MM.1S (cell line): ENCODE data around the gene TMEM59L.

Experiments used
- DNase-seq: peaks from one replicate; pipeline ENCODE4 v3.0.0-alpha.2; 2015
- H2AFZ ChIP-seq: fragments of 300-600 bp; sonication (generic); 2 replicates; pipeline ENCODE4 v1.6.0; 2016; ENCODE audit warnings: antibody characterized with exemption, low read length
- H3F3A ChIP-seq: fragments of 300-600 bp; sonication (generic); 2 replicates; pipeline ENCODE4 v1.6.1; 2016; ENCODE audit warnings: mild to moderate bottlenecking, antibody characterized with exemption, low read length, moderate library complexity, mixed read lengths; ENCODE audit not compliant: insufficient read depth
- H3K27ac ChIP-seq: fragments of 300-600 bp; sonication (generic); 2 replicates; pipeline ENCODE4 v1.5.1; 2016; ENCODE audit warnings: mild to moderate bottlenecking, low read length
- H3K27me3 ChIP-seq: fragments of 300-600 bp; sonication (generic); replicated peaks from 2 replicates; pipeline ENCODE4 v1.6.0; 2016; ENCODE audit warnings: low read length; ENCODE audit not compliant: insufficient read depth
- H3K36me3 ChIP-seq: fragments of 300-600 bp; sonication (generic); replicated peaks from 2 replicates; pipeline ENCODE4 v1.6.1; 2016; ENCODE audit warnings: mild to moderate bottlenecking, low read length, mixed read lengths; ENCODE audit not compliant: insufficient read depth
- H3K4me1 ChIP-seq: fragments of 300-600 bp; sonication (generic); 2 replicates; pipeline ENCODE4 v1.6.1; 2016; ENCODE audit warnings: low read length, mixed read lengths
- H3K4me2 ChIP-seq: fragments of 300-600 bp; sonication (generic); 2 replicates; pipeline ENCODE4 v1.6.0; 2016; ENCODE audit warnings: low read depth, low read length
- H3K4me3 ChIP-seq: fragments of 300-600 bp; sonication (generic); 2 replicates; pipeline ENCODE4 v1.5.1; 2016; ENCODE audit warnings: low read length, mixed read lengths
- H3K79me2 ChIP-seq: fragments of 300-600 bp; sonication (generic); 2 replicates; pipeline ENCODE4 v1.6.1; 2016; ENCODE audit warnings: mixed run types, low read length, mixed read lengths
- H3K9ac ChIP-seq: fragments of 300-600 bp; sonication (generic); 2 replicates; pipeline ENCODE4 v1.6.1; 2016; ENCODE audit warnings: low read length, mixed read lengths
- H3K9me2 ChIP-seq: fragments of 300-600 bp; sonication (generic); replicated peaks from 2 replicates; pipeline ENCODE4 v1.6.1; 2016; ENCODE audit warnings: mild to moderate bottlenecking, low read length, mixed read lengths; ENCODE audit not compliant: insufficient read depth
- H3K9me3 ChIP-seq: fragments of 300-600 bp; sonication (generic); replicated peaks from 2 replicates; pipeline ENCODE4 v1.6.1; 2016; ENCODE audit warnings: mild to moderate bottlenecking, low read length, mixed read lengths; ENCODE audit not compliant: insufficient read depth
- H4K20me1 ChIP-seq: fragments of 300-600 bp; sonication (generic); 2 replicates; pipeline ENCODE4 v1.6.1; 2016; ENCODE audit warnings: mild to moderate bottlenecking, low read length, moderate library complexity, mixed read lengths; ENCODE audit not compliant: insufficient read depth
- CTCF ChIP-seq: fragments of 300-600 bp; sonication (generic); IDR thresholded peaks from 2 replicates; pipeline ENCODE4 v1.5.1; 2016; ENCODE audit warnings: antibody characterized with exemption, low read length, mixed read lengths
- EZH2 ChIP-seq: fragments of 300-600 bp; sonication (generic); optimal IDR thresholded peaks from 2 replicates; pipeline ENCODE3; 2017; ENCODE audit warnings: low read depth, mild to moderate bottlenecking, antibody characterized with exemption, low read length, mixed read lengths
- EZH2phosphoT487 ChIP-seq: fragments of 300-600 bp; sonication (generic); IDR thresholded peaks from 2 replicates; pipeline ENCODE4 v1.6.1; 2018; ENCODE audit warnings: antibody characterized with exemption, low read length

Gene TMEM59L

GRCh38 chr19:18669524-18669817, 56.8 kb downstream of the TMEM59L start:
- Histone ChIP-seq H3K79me2 (no peaks in the 10 kb centered on the region), H3K4me1 (no peaks in the 10 kb centered on the region), H3K9ac (no peak overlapping the region), H4K20me1 (no peaks in the 10 kb centered on the region), H3K36me3 (no peaks in the 10 kb centered on the region; the same call in 1 of the 2 replicates), H3K27ac (no peak overlapping the region), H2AFZ (no peak overlapping the region), H3K27me3 (no peaks in the 10 kb centered on the region), H3K9me3 (no peaks in the 10 kb centered on the region), H3K9me2 (no peaks in the 10 kb centered on the region), H3K4me2 (no peak overlapping the region), H3K4me3 (no peak overlapping the region), H3F3A (no peaks in the 10 kb centered on the region)
- no peak for DNase-seq
- TF ChIP-seq EZH2 (no peak), CTCF (no peak), EZH2phosphoT487 (no peak)

- no peaks in the 10 kb centered on the region for H4K20me1 ChIP-seq
- no peaks in the 10 kb centered on the region for H3K9me2 ChIP-seq
These were observed 57.2 kb downstream of the TMEM59L start for GRCh38 chr19:18669883-18670282.

DNA sequence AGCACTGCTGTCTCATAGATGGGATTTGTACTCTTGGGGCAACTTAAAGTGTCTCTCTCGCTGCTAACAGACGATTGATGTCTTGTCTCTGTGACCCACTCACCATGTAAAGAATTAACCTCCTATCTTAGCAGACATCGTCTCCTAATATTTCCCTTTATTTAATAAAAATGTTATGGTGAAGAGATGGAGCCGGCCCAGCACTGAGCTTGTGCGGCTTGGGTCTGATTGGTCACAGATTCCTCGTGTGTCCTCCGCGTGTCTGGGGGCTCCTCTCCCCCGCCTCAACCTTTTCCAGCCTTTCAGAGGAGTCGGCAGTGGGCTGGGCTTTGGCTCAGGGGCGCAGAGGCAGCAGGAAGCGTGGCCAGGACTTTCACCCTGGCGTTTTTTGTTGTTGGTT, 57.6 kb downstream of the TMEM59L start:
- Histone ChIP-seq H4K20me1 (no peaks in the 10 kb centered on the region), H3K9ac (no peak overlapping the region), H3K4me2 (no peak overlapping the region), H3K4me1 (no peaks in the 10 kb centered on the region), H3F3A (no peaks in the 10 kb centered on the region), H3K79me2 (no peaks in the 10 kb centered on the region), H3K9me3 (no peaks in the 10 kb centered on the region), H3K27me3 (no peaks in the 10 kb centered on the region), H3K27ac (no peak overlapping the region), H3K4me3 (no peak overlapping the region), H3K36me3 (no peaks in the 10 kb centered on the region; the same call in 1 of the 2 replicates), H3K9me2 (no peaks in the 10 kb centered on the region), H2AFZ (no peak overlapping the region)
- no peak for DNase-seq
- TF ChIP-seq EZH2phosphoT487 (no peak), EZH2 (no peak), CTCF (no peak)

More at GRCh38 chr19:18669883-18670282, 57.2 kb downstream of the TMEM59L start:
- H3K27ac ChIP-seq, result no peak overlapping the region
- no peaks in the 10 kb centered on the region; the same call in 1 of the 2 replicates for H3K36me3 ChIP-seq
- H3K4me1 ChIP-seq, result no peaks in the 10 kb centered on the region
- no peak overlapping the region for H2AFZ ChIP-seq
- H3K27me3 ChIP-seq, result no peaks in the 10 kb centered on the region
- DNase-seq, result no peak
- no peak overlapping the region for H3K4me2 ChIP-seq
- H3F3A ChIP-seq, result no peaks in the 10 kb centered on the region
- H3K9me3 ChIP-seq, result no peaks in the 10 kb centered on the region
- H3K9ac ChIP-seq, result no peak overlapping the region
- no peak overlapping the region for H3K4me3 ChIP-seq
- H3K79me2 ChIP-seq, result no peaks in the 10 kb centered on the region
- TF ChIP-seq EZH2 (no peak), EZH2phosphoT487 (no peak), CTCF (no peak)
